GM19372 (cell line): ENCODE data around the gene SLC4A9.
A peak's percentile ranks its signal among the peaks of the same experiment; 100 is the strongest.

ENCODE experiments used
- ATAC-seq: cut with Tn5 transposase; IDR thresholded peaks from one replicate; pipeline ENCODE4 v1.9.1; 2021; ENCODE audit warnings: mild to moderate bottlenecking, low read depth, moderate library complexity; ENCODE audit not compliant: unreplicated experiment

Gene SLC4A9

GRCh38 chr5:140358738-140359310, 1.2 kb upstream of the SLC4A9 start:
- no peak for ATAC-seq

- no peak for ATAC-seq
Measured at GRCh38 chr5:140360681-140361479, 886 bp downstream of the SLC4A9 start.

GRCh38 chr5:140361901-140362300, 1.9 kb downstream of the SLC4A9 start:
- no peak for ATAC-seq

GRCh38 chr5:140362311-140362710, 2.3 kb downstream of the SLC4A9 start:
- no peak for ATAC-seq

- ATAC-seq = peak; percentile 95
Measured at GRCh38 chr5:140362875-140363630, 3.1 kb downstream of the SLC4A9 start.

- no peak for ATAC-seq
Measured at GRCh38 chr5:140363631-140364471, 3.9 kb downstream of the SLC4A9 start.

- ATAC-seq = no peak
Measured at GRCh38 chr5:140364472-140364765, 4.4 kb downstream of the SLC4A9 start.

GRCh38 chr5:140365282-140365681, 5.3 kb downstream of the SLC4A9 start:
- no peak for ATAC-seq

- no peak for ATAC-seq
Measured at GRCh38 chr5:140365941-140366340, 5.9 kb downstream of the SLC4A9 start.

GRCh38 chr5:140366589-140367255, 6.7 kb downstream of the SLC4A9 start:
- no peak for ATAC-seq

GRCh38 chr5:140367256-140368013, 7.4 kb downstream of the SLC4A9 start:
- ATAC-seq = no peak

- no peak for ATAC-seq
Measured at GRCh38 chr5:140371356-140372151, 11.6 kb downstream of the SLC4A9 start.

- ATAC-seq = no peak
Measured at GRCh38 chr5:140372971-140373487, 13.0 kb downstream of the SLC4A9 start.

GRCh38 chr5:140381351-140381750, 21.4 kb downstream of the SLC4A9 start:
- no peak for ATAC-seq

- no peak for ATAC-seq
Measured at GRCh38 chr5:140381972-140382371, 22.0 kb downstream of the SLC4A9 start.

- ATAC-seq = no peak
Measured at GRCh38 chr5:140382866-140383265, 22.9 kb downstream of the SLC4A9 start.

- ATAC-seq = no peak
Measured at GRCh38 chr5:140383300-140383699, 23.3 kb downstream of the SLC4A9 start.

- ATAC-seq = no peak
Measured at GRCh38 chr5:140388052-140388451, 28.1 kb downstream of the SLC4A9 start.

GRCh38 chr5:140391312-140391711, 31.3 kb downstream of the SLC4A9 start:
- ATAC-seq = no peak
